Heart left ventricle (tissue), 16 donors: ENCODE results near the gene CPA5. TPM values are rescaled to one million over a fixed set of nuclear protein-coding genes. Genes with fewer than 3 reads are reported as not detected.

Experiments used
- ATAC-seq, 4 donors: fragments of 200-7000 bp; cut with Tn5 transposase; one replicate each; pipeline ENCODE4 v1.9.1; 2020 to 2022; ENCODE audit warnings: moderate library complexity in 4 of 4, mild to moderate bottlenecking in 3 of 4, moderate number of reproducible peaks in 1 of 4
- DNase-seq, 5 donors: peaks; one replicate each; pipeline ENCODE4 v3.0.0-alpha.2; 2020
- H3K27ac ChIP-seq, 12 donors: fragments of 200-600 bp; sonication (generic) in 4 of 12; one replicate each; pipeline versions ENCODE4 v1.5.0 to v1.8.0; 2016 to 2022; ENCODE audit warnings: mild to moderate bottlenecking in 2 of 12
- H3K27me3 ChIP-seq, 9 donors: fragments of 200-600 bp; sonication (generic) in 2 of 9; one replicate each; pipeline versions ENCODE4 v1.5.1 to v1.8.0; 2016 to 2022; ENCODE audit warnings: mild to moderate bottlenecking in 3 of 9
- H3K36me3 ChIP-seq, 9 donors: fragments of 200-600 bp; sonication (generic) in 2 of 9; one replicate each; pipeline versions ENCODE4 v1.5.0 to v1.8.0; 2018 to 2022; ENCODE audit warnings: mild to moderate bottlenecking in 2 of 9
- H3K4me1 ChIP-seq, 12 donors: fragments of 200-600 bp; sonication (generic) in 4 of 12; one replicate each; pipeline versions ENCODE4 v1.5.0 to v1.8.0; 2016 to 2022; ENCODE audit warnings: mild to moderate bottlenecking in 3 of 12
- H3K4me3 ChIP-seq, 12 donors: fragments of 200-600 bp; sonication (generic) in 4 of 12; one replicate each; pipeline versions ENCODE4 v1.5.0 to v1.8.0; 2017 to 2022; ENCODE audit warnings: mild to moderate bottlenecking in 9 of 12, moderate library complexity in 4 of 12
- H3K9me3 ChIP-seq, 12 donors: fragments of 200-600 bp; sonication (generic) in 4 of 12; one replicate each; pipeline versions ENCODE4 v1.5.0 to v1.8.0; 2016 to 2022; ENCODE audit warnings: mild to moderate bottlenecking in 1 of 12
- CTCF ChIP-seq, 12 donors: fragments of 200-600 bp; sonication (generic) in 4 of 12; IDR thresholded peaks; one replicate each; pipeline versions ENCODE4 v1.5.0 to v1.8.0; 2018 to 2022; ENCODE audit warnings: antibody characterized with exemption in 12 of 12, mild to moderate bottlenecking in 5 of 12
- POLR2A ChIP-seq, 2 donors: fragments of 450-650 bp; IDR thresholded peaks; one replicate each; pipeline ENCODE4 v1.6.1; 2017; ENCODE audit warnings: antibody characterized with exemption in 2 of 2, mild to moderate bottlenecking in 2 of 2, moderate library complexity in 2 of 2
- WGBS, 4 donors: extraction: QIAGEN DNeasy Blood & Tissue Kit in 2 of 4; methylation state at CpG; one replicate each; pipeline versions ENCODE4 v1.1.5 to v1.1.7; 2013 to 2018; 5-methylcytosine and 5-hydroxymethylcytosine counted together
- intact Hi-C, 10 donors: fragments of 100-400 bp; cut with DNase I; formaldehyde crosslinking; loops; one replicate each; pipeline versions ENCODE4 v1.11.1 to v1.14.2; 2022
- long read RNA-seq, 3 donors: library from polyadenylated mRNA; unstranded; transcript quantifications; one replicate each; pipeline ENCODE4 v2.0.0, GENCODE V29; 2020 to 2021
- polyA plus RNA-seq, 2 donors: library from polyadenylated mRNA; stranded (reverse); fragments of 200-250 nt; gene quantifications; one replicate each; pipeline ENCODE4 v1.2.3, GENCODE V29; 2013
- total RNA-seq, 9 donors: library from RNA; depleted of rRNA in 2 of 9; stranded (reverse); fragments of >200 nt in 2 of 9; fragmentation: NEBNext Ultra II Directional in 3 of 9; extraction: Animal tissue kit (Norgen Biotek cat#: 25700) in 3 of 9; gene quantifications; one replicate each; pipeline versions ENCODE4 v1.1.0 to v1.2.4, GENCODE V29; 2016 to 2023
- donor health status: ischemic (EF 13 %, LVEDD 7.1; RV severe dilation, severe dysfunction).
- donor health status: healthy with polysubstance abuse.
- donor health status: DM: no; HTN: yes; CAD: no.
- donor health status: DM: no; HTN: no; CAD: no.
- donor health status: ischemic (EF 25% LVEDD 6.9; RV normal size, moderate dysfunction).
- donor health status: ischemic (EF 25% LVEDD 5.7; RV mildly dilated, moderate dysfunction).
- donor health status: healthy.
- donor health status: DM: yes; HTN: yes; CAD: no.
- donor health status: ischemic (EF 35%, LVEDD 5.7; RV mildly dilated, moderate dysfunction).
- donor health status: nonischemic (EF 11% LVEDD 7.7; RV severe dilation, severe dysfunction).
- donor health status: DM: yes; HTN: yes; CAD: no.
- donor health status: PGD.
- donor health status: ischemic (EF 29% LVEDD 5.4; RV normal size, mild dysfunction).
- donor health status: nonischemic (EF 23%, LVEDD 6.1; RV moderate dilation, normal function).

Gene CPA5, protein sequence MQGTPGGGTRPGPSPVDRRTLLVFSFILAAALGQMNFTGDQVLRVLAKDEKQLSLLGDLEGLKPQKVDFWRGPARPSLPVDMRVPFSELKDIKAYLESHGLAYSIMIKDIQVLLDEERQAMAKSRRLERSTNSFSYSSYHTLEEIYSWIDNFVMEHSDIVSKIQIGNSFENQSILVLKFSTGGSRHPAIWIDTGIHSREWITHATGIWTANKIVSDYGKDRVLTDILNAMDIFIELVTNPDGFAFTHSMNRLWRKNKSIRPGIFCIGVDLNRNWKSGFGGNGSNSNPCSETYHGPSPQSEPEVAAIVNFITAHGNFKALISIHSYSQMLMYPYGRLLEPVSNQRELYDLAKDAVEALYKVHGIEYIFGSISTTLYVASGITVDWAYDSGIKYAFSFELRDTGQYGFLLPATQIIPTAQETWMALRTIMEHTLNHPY
- total RNA-seq (not detected), polyA plus RNA-seq (not detected)
- long read RNA-seq, donor 1: 0 reads
- long read RNA-seq, donor 2: 0 reads
- long read RNA-seq, donor 3: 0 reads

DNA sequence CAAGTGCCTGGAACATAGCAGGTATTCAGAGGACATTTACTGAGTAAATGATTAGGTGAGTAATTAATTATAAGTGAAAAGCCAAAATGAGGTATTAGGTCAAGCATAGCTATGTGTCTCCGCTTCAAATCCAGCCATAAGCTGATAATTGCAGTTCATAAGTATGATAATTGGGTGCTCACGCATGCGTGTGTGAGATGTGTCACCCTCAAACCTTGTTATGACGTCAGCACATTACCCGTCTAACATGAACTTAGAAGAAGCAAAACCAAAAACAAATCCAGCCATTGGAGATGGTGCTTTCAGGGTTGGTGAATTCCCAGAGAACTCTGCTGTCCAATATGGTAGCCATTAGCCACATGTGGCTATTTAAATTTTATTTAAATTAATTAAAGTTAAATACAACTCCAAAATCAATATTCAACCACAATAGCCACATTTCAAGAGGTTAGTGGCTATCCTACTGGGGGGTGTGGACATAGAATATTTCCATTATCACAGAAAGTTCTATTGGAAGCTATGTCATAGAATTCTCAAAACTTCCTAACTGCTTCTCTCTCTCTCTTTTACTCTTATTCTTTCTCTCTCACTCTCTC, at the start of gene CPA5:
Gene CPA5, plus strand, starts transcription at position 546 of the 596 bp plus-strand sequence. CDS start 1,670 bp downstream, outside the sequence.
- TF ChIP-seq POLR2A (IDR thresholded peaks at IDR 0.05) (no peak), CTCF (IDR thresholded peaks at IDR 0.05) (no peak)
- no peaks in the 10 kb centered on the region for H3K36me3 ChIP-seq
- no peak within 1 kb of the TSS for H3K27ac ChIP-seq
- H3K4me3 ChIP-seq: no peak within 1 kb of the TSS
- peaks cover 0 to 5% (median 0%) of the 10 kb centered on the region in 9 donors for H3K27me3 ChIP-seq
- DNase-seq: no peak
- WGBS, 4 donors: 94 to 97% (median 95%) methylated on average over 5 of the region's 5 CpGs
- intact Hi-C loops: no loop called here
- no peaks in the 10 kb centered on the region for H3K4me1 ChIP-seq
- H3K9me3 ChIP-seq: peaks cover 0 to 12% (median 0%) of the 10 kb centered on the region in 12 donors
- ATAC-seq: no peak

- H3K27ac ChIP-seq: no peak overlapping the region
- ATAC-seq: no peak
- TF ChIP-seq POLR2A (IDR thresholded peaks at IDR 0.05) (no peak), CTCF (IDR thresholded peaks at IDR 0.05) (no peak)
- no peaks in the 10 kb centered on the region for H3K36me3 ChIP-seq
- peaks cover 0 to 8% (median 0%) of the 10 kb centered on the region in 12 donors for H3K4me1 ChIP-seq
- H3K4me3 ChIP-seq: no peak overlapping the region
- DNase-seq: no peak
- WGBS, 4 donors: 89 to 93% (median 92%) methylated on average over 13 of the region's 13 CpGs
- no peaks in the 10 kb centered on the region for H3K9me3 ChIP-seq
- intact Hi-C loops: no loop called here
- no peaks in the 10 kb centered on the region for H3K27me3 ChIP-seq
Measured at GRCh38 chr7:130296221-130296951, 48.2 kb upstream of the CPA5 start.

GRCh38 chr7:130297628-130298543, 46.7 kb upstream of the CPA5 start:
- Histone ChIP-seq H3K27me3 (no peaks in the 10 kb centered on the region), H3K9me3 (no peaks in the 10 kb centered on the region), H3K36me3 (no peaks in the 10 kb centered on the region), H3K4me3 (no peak overlapping the region), H3K27ac (no peak overlapping the region), H3K4me1 (peaks cover 0 to 3% (median 0%) of the 10 kb centered on the region in 12 donors)
- WGBS, 4 donors: 85 to 87% (median 87%) methylated on average over 16 to 20 of the region's 20 CpGs
- TF ChIP-seq POLR2A (IDR thresholded peaks at IDR 0.05) (no peak), CTCF (IDR thresholded peaks at IDR 0.05) (no peak)
- DNase-seq (no peak), ATAC-seq (no peak)
- intact Hi-C loops: no loop called here
